Measurements from ENCODE around the gene KAT2B. TPM values are rescaled to one million over a fixed set of nuclear protein-coding genes. Genes with fewer than 3 reads are reported as not detected.

The KAT2B gene
- total RNA-seq, 1 donor from 2014 or later: 30.7 TPM

DNA sequence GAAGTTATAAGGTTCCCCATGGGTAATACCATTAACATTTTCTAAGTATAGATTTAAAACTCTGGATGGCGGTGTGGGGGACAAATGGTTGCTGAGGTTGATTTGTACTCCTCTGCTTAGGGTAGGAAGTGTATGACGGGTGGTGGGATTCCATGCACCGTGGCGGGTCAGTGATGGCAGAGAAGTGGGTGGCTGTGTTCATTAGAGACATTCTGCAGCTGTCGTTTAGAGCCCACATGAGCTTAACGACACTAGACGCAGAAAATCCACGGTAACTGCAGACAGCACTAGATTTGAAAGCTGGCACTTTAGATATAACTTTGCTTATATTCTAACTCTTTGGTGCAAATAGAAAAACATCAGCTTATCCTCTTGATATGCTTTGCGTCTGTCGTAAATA, 108.2 kb downstream of the KAT2B start:
- ATAC-seq: no peak

DNA sequence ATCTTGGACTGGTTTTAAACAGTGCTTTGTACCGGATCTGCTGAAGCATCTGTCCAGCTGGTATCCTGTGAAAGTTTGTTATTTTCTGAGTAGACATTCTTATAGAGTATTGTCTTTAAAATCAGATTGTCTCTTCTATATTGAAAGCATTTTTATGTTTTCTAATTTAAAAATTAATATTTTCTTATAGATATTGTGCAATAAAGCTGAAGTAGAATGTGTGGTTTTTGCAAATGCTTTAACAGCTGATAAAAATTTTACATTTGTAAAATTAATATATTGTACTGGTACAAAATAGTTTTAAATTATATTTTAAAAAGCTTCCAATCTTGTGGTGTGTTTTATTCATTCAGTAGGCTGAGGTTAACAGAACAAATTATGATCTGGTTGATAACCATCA, 113.8 kb downstream of the KAT2B start:
- no peak for ATAC-seq

DNA sequence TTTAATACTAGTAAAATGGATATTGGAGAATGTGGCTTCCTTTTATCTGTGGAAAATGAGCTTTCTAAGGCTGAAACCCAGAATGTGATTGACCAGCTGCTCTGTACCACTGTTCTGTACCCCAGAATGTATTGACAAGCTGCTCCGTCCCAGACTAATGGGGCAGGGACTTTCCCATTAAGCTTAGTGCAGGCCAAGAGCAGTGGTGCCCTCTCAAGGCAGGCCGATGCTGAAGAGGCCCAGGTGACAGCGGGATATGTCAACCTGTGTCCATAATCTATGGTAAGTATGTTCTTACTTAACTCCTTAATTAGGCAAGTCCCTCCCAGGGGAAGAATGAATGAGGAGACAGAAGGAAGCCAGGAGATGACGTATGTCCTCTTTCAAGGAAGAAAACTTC, 114.7 kb downstream of the KAT2B start:
- ATAC-seq: no peak

DNA sequence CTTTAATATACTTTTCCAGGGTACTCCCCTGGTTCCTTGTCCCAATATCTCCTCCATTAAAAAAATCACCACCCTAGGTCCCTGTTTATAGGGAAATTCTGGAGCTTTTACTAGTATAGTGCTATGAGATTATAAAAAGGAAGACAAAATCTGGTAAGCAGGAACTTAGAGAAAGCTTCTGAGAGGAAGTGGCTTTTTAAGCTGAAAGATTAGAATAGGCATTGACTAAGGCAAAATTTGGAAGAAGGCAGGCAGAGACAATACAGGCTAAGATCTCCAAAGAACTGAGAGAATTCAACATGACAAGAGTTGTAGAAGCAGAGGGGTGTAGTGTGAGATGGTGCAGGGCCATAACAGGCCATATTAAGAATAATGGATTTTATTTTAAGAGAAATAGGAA, 120.0 kb downstream of the KAT2B start:
- no peak for ATAC-seq

DNA sequence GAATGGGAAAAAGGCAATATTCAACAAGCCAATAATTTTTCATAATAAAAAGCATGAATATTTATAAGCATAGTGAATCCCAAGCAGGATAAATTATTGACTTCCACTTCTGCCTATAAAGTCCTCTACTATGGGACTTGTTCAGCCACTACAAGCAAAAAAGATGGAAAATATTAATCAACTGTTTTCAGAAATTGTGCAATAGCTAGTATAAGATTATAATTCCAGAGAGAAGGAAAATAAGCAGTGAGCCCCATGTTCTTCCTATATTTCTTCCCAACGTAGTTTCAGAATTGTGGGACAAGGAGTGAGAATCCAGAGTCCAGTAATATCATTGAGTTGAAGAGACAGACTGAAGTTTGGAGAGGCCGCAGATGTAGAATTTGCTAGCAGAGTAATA, 121.5 kb downstream of the KAT2B start:
- no peak for ATAC-seq

DNA sequence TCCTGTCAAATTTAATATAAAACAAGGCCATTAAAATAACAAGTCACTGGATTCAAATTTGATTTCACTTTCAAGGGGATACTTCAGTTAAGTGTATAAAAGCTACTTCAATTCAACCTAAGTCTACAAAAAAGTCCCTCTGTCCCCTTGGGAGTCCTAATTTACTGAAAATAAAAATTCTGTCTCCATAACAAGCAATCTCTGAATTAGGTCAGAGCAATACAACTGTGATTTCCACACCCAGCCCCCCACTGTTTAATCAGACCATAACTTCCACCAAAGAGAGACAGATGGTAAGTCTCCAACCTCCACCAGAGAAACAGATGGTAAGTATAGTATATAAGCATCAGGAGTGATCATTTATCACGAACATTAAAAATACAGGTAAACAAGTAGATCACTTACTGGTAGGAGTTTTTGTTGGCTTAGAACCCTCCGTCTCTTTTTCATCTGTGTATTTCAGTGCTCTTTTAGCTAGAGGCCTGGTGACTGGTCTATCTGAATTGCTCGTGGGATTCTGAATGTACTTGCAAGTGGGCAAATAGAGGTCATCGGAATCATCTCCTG, 133.7 kb downstream of the KAT2B start:
- ATAC-seq: no peak

DNA sequence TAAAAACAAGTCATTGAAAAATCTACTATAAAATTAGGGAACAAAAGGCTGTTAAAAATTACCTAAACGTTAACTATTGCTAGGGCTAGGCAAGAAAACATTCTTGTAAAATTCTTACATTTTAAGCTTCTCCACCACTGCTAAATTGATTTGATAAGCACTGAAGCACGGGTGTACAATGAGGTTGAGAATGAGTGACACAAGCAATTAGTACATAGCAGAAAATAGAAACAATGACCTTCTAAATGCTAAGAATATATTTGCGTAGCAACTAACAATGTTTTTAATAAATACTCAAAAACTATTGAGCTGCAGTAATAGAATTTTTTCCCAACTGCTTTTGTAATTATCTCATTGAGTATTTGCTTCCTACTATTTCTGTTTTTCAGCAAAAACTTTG, 141.0 kb downstream of the KAT2B start:
- no peak for ATAC-seq

DNA sequence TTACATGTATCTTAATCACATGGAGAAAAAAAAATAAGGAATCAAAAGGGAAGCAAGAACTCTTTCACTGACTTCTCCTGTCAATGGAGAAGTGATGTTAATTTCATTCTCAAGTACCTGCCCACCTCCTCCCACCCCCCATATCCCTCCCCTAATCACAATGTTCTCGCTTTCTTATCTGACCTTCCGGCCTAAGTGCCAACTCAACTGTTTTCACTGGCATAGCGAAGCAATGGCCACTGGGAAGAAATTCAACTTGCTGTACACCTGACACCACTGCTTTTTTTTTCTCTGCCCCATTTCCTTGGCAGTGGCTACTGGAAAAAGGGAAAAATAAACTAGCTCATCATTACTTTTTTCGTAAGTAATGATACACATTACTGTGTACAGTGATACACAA, 142.0 kb downstream of the KAT2B start:
- ATAC-seq: no peak

DNA sequence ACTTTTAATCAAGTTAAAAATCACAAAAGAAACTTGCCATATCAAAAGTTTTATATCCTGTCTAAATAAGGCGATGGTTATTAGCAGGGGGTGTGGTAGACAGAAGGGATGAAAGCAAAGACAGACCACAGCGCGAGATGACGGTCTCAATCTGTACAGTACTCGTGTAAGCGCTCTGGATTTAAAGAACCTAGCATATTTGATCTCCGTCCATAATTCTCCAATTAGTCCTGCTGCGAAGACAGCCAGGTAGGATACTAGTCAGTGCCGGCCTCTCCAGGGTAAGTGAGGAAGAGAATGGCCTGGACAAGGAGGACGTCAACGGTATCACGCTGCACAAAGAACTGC, 145.1 kb downstream of the KAT2B start:
- ATAC-seq: no peak

DNA sequence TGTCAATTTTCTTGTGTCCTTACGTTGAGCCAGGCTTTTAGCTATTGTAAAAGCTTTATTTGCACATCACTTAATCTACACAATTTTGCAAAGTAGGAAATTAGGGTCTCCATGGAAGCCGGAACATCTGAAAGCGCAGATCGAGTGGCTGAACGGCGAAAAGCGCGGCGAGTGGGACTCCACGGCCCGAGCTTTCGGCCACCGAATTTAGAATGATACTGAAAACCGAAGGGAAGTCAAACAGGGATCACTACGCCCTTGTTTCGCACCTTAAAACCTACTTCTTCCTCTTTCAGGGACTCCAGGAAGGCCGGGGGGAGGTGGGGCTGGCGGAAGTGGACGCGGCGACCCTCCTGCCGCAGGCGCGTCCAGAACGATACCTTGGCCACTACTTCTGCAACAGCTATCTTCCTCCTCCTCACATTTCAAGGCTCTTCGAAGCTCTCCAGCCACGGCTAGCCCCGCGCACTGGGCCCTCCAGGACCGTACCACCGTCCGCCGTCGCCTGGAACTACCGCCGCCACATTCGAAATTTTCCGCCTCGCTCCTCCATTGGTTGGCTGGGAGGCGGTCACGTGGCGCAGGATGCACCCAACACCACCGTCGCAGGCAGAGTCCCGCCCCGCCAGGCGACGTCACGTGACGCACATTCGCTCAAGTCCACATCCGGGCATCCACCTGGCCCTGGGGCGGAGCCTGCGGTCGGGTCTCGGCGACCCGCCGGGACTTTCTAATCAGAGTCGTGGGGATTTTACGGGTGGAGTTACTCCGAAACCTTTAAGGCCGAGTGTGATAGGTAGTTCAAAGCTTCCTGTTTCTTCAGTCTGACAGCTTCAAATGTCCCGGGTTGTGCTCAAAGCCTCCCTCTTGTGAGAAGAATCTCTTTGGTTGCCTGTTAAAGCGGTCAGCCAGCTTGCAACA, 145.7 kb downstream of the KAT2B start, which contains the start of gene SGO1:
Gene SGO1 (minus strand): TSS at position 528 of the 921 bp plus-strand sequence. CDS start 2,179 bp downstream, outside the sequence.
- ATAC-seq: peak; percentile 100

DNA sequence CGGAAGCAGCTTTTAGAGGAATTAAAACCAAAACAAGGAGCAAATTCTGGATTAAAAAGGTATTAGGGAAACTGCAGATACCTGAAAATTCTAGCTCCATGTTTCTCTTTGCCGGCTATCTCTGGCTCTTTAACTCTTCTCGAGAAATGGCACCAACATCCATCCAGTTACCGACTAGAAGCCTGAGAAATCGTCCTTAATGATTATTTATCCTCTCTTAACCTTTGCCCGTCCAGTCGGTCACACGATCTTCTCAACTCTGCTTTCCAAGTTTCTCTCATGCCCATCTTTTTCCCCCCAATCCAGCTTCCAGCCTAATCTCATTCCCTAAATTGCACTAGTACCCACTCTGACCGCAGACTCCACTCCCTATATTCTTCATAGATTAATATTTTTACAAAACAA, 146.4 kb downstream of the KAT2B start:
- no peak for ATAC-seq

DNA sequence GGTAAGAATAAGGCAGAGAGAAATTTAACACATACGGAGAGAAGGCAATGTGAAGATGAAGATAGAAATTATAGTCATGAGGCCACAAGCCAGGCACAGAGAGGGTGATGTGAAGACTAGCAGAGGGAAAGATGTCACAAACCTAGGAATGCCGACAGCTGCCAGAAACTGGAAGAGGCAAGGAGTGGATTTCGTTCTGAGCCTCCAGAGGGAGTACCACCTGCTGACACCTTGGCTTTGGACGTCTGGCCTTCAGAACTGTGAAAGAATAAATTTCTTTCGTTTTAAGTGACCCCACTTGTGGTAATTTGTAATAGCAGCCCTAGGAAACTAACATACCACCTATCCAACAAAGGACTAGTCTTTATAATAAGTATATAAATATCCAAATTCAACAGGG, 150.7 kb downstream of the KAT2B start:
- ATAC-seq: no peak

DNA sequence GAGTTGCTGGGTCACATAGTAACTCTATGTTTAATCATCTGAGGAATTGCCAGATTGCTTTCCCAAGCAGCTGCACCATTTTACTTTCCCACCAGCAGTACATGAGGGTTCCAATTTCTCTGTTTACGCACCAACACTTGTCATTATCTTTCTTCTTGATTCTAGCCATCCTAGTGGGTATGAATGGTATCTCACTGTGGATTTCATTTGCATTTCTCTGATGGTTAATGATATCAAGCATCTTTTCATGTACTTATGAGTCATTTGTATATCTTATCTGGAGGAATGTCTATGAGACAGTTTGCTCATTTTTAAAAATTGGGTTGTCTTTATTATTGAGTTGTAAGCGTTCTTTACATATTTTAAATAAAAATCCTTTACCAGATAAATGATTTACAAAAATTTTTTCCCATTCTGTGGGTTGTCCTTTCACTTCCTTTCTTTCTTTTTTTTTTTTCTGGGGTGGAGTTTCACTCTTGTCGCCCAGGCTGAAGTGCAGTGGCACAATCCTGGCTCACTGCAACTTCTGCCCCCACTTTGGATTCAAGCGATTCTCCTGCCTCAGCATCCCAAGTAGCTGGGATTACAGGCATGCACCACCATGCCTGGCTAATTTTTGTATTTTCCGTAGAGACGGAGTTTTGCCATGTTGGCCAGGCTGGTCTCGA, 154.7 kb downstream of the KAT2B start:
- no peak for ATAC-seq

DNA sequence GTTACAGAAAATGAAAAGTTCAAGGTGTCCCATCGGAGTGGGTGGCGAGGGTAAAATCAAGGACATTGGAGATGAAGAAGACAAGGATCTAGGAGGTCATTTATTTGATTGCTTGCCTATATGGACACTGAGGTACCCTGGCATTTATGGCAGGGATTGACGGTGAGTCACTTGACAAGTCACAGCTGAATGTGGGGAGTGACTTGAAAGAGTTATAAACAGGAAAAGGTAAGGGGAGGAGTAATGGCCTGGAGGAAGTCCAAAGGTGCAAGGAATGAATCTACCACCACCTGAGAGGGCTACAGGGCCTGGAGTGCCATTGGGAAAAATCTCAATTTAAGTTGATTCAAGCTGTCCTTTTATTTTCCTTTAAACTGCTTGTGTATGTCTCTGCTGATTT, 157.5 kb downstream of the KAT2B start:
- peak; percentile 29 for ATAC-seq

DNA sequence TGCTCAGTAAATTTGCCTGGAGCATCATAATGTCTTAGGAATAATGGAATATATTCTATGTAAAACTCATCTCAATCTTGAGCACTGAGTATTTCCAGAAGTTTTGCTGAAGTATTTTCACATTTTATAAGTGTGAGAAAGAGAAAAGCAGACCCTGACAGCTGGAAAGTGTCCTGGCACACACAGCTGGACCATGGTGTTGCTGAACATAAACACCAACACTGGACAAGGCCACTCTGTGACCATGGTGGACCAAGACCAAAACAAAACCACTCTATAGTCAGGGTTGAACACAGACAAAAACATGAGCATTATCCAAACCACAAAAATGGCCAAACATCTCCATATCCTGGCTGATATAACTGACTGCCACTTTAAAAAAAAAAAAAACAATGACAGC, 160.9 kb downstream of the KAT2B start:
- ATAC-seq: no peak

Other genes starting within 250 kb of the KAT2B start
- gene EFHB, start 106.2 kb upstream of the KAT2B start, total RNA-seq: not detected
- gene RAB5A, start 93.3 kb upstream of the KAT2B start, total RNA-seq: 55.0 TPM
- gene PP2D1, start 28.2 kb upstream of the KAT2B start, total RNA-seq: not detected
- gene SGO1, start 145.8 kb downstream of the KAT2B start, total RNA-seq: 5.4 TPM

Data from esophagus mucosa (tissue), 1 donor.